ENCODE data around the gene SF3B3. TPM values are rescaled to one million over a fixed set of nuclear protein-coding genes. Genes with fewer than 3 reads are reported as not detected.

Gene SF3B3
- total RNA-seq, 1 experiment from 2014 or later: 133 TPM

DNA sequence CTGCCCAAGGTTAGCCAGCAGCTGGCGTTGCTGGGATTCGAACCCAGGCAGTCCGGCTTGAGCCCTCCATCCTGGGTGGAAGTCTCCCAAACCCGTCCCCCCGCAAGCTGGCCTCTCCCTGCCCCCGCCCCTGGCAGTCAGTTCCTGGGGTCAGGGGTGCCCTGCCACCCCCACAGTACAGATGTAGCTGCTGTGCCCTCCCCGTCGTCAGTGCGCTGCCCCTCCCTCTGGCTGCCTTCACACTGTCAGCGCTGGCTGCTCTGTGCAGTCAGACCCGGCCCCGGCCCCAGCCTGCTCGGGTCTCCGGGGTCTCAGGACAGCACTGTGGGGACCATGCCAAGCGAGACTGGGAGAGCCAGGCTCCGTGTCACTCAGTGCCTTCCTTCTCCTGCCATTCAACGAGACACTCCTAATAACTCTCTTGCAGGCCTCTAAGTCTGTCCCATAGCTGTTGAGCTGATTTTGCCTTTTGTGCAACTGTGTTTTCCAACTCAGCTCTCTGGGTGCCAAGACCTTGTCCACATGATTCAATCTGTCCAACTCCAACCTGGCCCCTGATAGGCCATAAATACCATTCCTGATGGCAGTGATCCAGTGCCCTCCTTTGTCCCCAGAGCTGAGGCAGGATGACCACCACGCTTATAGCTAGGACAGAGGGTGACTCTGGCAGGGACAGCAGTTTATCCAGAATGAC, 67.3 kb downstream of the SF3B3 start:
- ChIA-PET POLR2A (ENCODE audit: unreplicated experiment) (interaction anchor here (0.6 kb wide), 1 partner anchor 10 kb away, joined by 6 read pairs; no protein-coding TSS in a partner anchor), CTCF (no interaction called here)
- Histone ChIP-seq H3K4me2 (ENCODE audit: low read length) (no peak overlapping the region), H3K9ac (ENCODE audit: low read length) (no peak overlapping the region), H3K9me2 (replicated peaks; ENCODE audit: low read length) (no peaks in the 10 kb centered on the region), H4K20me1 (ENCODE audit: low read length) (no peaks in the 10 kb centered on the region), H3K36me3 (ENCODE audit: low read depth, low read length) (no peaks in the 10 kb centered on the region), H2AFZ (ENCODE audit: low read length) (no peak overlapping the region), H3F3A (ENCODE audit: low read length, unreplicated experiment) (no peaks in the 10 kb centered on the region), H3K4me1 (ENCODE audit: insufficient read depth, low read length) (0 out of 2 replicates have a peak, but pooled peaks cover 3% of the 10 kb centered on the region), H3K79me2 (ENCODE audit: low read length) (no peaks in the 10 kb centered on the region), H3K27ac (ENCODE audit: low read length) (no peak overlapping the region), H3K27me3 (ENCODE audit: low read length) (no peaks in the 10 kb centered on the region), H3K9me3 (ENCODE audit: low read length) (no peaks in the 10 kb centered on the region), H3K4me3 (ENCODE audit: low read length) (no peak overlapping the region)
- DNase-seq (no peak), ATAC-seq (no peak)
- BruUV-seq (replicated peaks): no TSS peak
- intact Hi-C loops (cut with micrococcal nuclease): no loop called here
- TF ChIP-seq EZH2 (IDR thresholded peaks at IDR 0.05; ENCODE audit: low read length, unreplicated experiment) (no peak), EZH2phosphoT487 (IDR thresholded peaks at IDR 0.05; ENCODE audit: borderline replicate concordance, low read length) (no peak)
- TF ChIP-seq, protein P1, sequence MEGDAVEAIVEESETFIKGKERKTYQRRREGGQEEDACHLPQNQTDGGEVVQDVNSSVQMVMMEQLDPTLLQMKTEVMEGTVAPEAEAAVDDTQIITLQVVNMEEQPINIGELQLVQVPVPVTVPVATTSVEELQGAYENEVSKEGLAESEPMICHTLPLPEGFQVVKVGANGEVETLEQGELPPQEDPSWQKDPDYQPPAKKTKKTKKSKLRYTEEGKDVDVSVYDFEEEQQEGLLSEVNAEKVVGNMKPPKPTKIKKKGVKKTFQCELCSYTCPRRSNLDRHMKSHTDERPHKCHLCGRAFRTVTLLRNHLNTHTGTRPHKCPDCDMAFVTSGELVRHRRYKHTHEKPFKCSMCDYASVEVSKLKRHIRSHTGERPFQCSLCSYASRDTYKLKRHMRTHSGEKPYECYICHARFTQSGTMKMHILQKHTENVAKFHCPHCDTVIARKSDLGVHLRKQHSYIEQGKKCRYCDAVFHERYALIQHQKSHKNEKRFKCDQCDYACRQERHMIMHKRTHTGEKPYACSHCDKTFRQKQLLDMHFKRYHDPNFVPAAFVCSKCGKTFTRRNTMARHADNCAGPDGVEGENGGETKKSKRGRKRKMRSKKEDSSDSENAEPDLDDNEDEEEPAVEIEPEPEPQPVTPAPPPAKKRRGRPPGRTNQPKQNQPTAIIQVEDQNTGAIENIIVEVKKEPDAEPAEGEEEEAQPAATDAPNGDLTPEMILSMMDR (conservative IDR thresholded peaks at IDR 0.05; ENCODE audit: low read depth, low read length): no peak

DNA sequence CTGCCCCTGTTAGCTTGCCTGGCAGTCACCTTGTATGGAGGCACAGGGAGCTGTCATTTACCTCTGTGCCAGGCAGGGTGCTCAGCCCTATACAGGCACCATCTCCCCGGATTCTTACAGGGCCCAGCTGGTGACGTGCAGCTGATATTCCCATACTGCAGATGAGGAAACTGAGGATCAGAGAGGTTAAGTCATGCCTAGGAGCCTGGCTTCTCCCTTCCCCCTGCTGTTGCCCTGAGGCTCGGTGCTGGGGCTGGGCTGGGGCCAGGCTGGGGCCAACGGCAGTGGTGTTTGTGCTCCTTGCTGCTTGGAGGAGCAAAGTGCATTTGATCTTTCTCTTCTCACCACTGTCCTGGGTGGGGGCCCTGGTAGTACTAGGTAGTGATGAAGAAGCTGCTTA, 68.0 kb downstream of the SF3B3 start:
- H3F3A ChIP-seq (ENCODE audit: low read length, unreplicated experiment): no peaks in the 10 kb centered on the region
- CTCF ChIA-PET: no interaction called here
- 0 out of 2 replicates have a peak, but pooled peaks cover 3% of the 10 kb centered on the region for H3K4me1 ChIP-seq (ENCODE audit: insufficient read depth, low read length)
- intact Hi-C loops (cut with micrococcal nuclease): no loop called here
- H3K9me3 ChIP-seq (ENCODE audit: low read length): no peaks in the 10 kb centered on the region
- H3K36me3 ChIP-seq (ENCODE audit: low read depth, low read length): no peaks in the 10 kb centered on the region
- no peak overlapping the region for H3K9ac ChIP-seq (ENCODE audit: low read length)
- no TSS peak for BruUV-seq (replicated peaks)
- DNase-seq (no peak), ATAC-seq (no peak)
- H2AFZ ChIP-seq (ENCODE audit: low read length): no peak overlapping the region
- no peaks in the 10 kb centered on the region for H3K27me3 ChIP-seq (ENCODE audit: low read length)
- H3K4me3 ChIP-seq (ENCODE audit: low read length): no peak overlapping the region
- POLR2A ChIA-PET (ENCODE audit: unreplicated experiment): interaction anchor here (0.6 kb wide), 1 partner anchor 10 kb away, joined by 6 read pairs; no protein-coding TSS in a partner anchor
- H3K9me2 ChIP-seq (replicated peaks; ENCODE audit: low read length): no peaks in the 10 kb centered on the region
- H4K20me1 ChIP-seq (ENCODE audit: low read length): no peaks in the 10 kb centered on the region
- TF ChIP-seq, protein P1 (conservative IDR thresholded peaks at IDR 0.05; ENCODE audit: low read depth, low read length): no peak
- TF ChIP-seq EZH2 (IDR thresholded peaks at IDR 0.05; ENCODE audit: low read length, unreplicated experiment) (no peak), EZH2phosphoT487 (IDR thresholded peaks at IDR 0.05; ENCODE audit: borderline replicate concordance, low read length) (no peak)
- H3K27ac ChIP-seq (ENCODE audit: low read length): no peak overlapping the region
- no peak overlapping the region for H3K4me2 ChIP-seq (ENCODE audit: low read length)
- no peaks in the 10 kb centered on the region for H3K79me2 ChIP-seq (ENCODE audit: low read length)

DNA sequence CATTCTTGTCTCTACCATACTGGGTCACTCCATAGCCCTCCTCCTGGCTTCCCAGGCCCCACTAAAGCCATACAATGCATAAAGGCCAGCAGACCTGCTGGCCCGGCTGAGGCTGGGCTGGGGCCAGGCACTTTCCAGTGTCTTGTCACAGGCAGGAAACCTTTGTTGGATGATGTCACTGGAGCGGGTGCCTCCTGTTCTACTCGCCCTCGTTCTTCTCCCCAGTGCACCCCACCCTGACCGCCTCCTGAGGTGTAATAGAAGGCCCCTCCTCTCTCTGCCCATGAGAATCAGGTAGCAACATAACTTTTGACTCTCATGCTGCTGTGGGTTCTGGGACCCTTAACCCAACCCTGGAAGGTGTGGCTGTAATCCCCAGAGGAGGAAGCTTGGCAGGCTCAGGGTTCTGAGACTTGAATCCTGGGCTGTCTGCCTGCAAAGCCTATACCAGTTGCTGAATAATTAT, 68.5 kb downstream of the SF3B3 start:
- TF ChIP-seq EZH2 (IDR thresholded peaks at IDR 0.05; ENCODE audit: low read length, unreplicated experiment): no peak
- TF ChIP-seq, protein P1 (conservative IDR thresholded peaks at IDR 0.05; ENCODE audit: low read depth, low read length): no peak
- TF ChIP-seq EZH2phosphoT487 (IDR thresholded peaks at IDR 0.05; ENCODE audit: borderline replicate concordance, low read length): no peak
- no TSS peak for BruUV-seq (replicated peaks)
- Histone ChIP-seq H3K27me3 (ENCODE audit: low read length) (no peaks in the 10 kb centered on the region), H3F3A (ENCODE audit: low read length, unreplicated experiment) (no peaks in the 10 kb centered on the region), H3K9me2 (replicated peaks; ENCODE audit: low read length) (no peaks in the 10 kb centered on the region), H3K4me3 (ENCODE audit: low read length) (no peak overlapping the region), H3K36me3 (ENCODE audit: low read depth, low read length) (no peaks in the 10 kb centered on the region), H3K79me2 (ENCODE audit: low read length) (no peaks in the 10 kb centered on the region), H3K9me3 (ENCODE audit: low read length) (no peaks in the 10 kb centered on the region), H4K20me1 (ENCODE audit: low read length) (no peaks in the 10 kb centered on the region), H2AFZ (ENCODE audit: low read length) (no peak overlapping the region), H3K27ac (ENCODE audit: low read length) (no peak overlapping the region), H3K4me1 (ENCODE audit: insufficient read depth, low read length) (0 out of 2 replicates have a peak, but pooled peaks cover 3% of the 10 kb centered on the region), H3K4me2 (ENCODE audit: low read length) (no peak overlapping the region), H3K9ac (ENCODE audit: low read length) (no peak overlapping the region)
- CTCF ChIA-PET: interaction anchor here (0.7 kb wide), 1 partner anchor 50 kb away, joined by 5 read pairs; no protein-coding TSS in a partner anchor
- intact Hi-C loops (cut with micrococcal nuclease): no loop called here
- ATAC-seq: no peak
- POLR2A ChIA-PET (ENCODE audit: unreplicated experiment): no interaction called here
- no peak for DNase-seq

All from PC-3 (cell line).